GM12878 (cell line): ENCODE measurements around the gene SH3D19. TPM values are rescaled to one million over a fixed set of nuclear protein-coding genes. Genes with fewer than 3 reads are reported as not detected.

Source experiments
- ATAC-seq: fragments of 200-7000 bp; cut with Tn5 transposase; 3 replicates; pipeline ENCODE4 v1.9.1; 2020; ENCODE audit warnings: mild to moderate bottlenecking, moderate library complexity
- BruUV-seq: library from RNA; stranded (reverse); fragments of 400-500 nt; replicated peaks from 2 replicates; lab custom pipeline; 2021; lab: Mats Ljungman, UMichigan
- CTCF ChIA-PET: fragments of 300-600 bp; sonication (Branson Sonifier 250); formaldehyde crosslinking; extraction: SDS; loops from one replicate; lab custom pipeline; 2021; ENCODE audit warnings: inconsistent platforms; lab: Yijun Ruan, JAX
- POLR2A ChIA-PET: fragments of 350-600 bp; formaldehyde crosslinking; extraction: SDS; loops from one replicate; lab custom pipeline; 2021; ENCODE audit warnings: inconsistent platforms; lab: Charles Lee
- RAD21 ChIA-PET: fragments of 300-600 bp; sonication (Branson Sonifier 250); formaldehyde crosslinking; loops from one replicate; lab custom pipeline; 2023; ENCODE audit warnings: antibody characterized with exemption; ENCODE audit not compliant: unreplicated experiment; lab: Charles Lee
- SMC1A ChIA-PET: fragments of 300-600 bp; sonication (Branson Sonifier 250); formaldehyde crosslinking; loops from one replicate; lab custom pipeline; 2023; ENCODE audit not compliant: unreplicated experiment, uncharacterized antibody; lab: Charles Lee
- DNase-seq: peaks from one replicate; pipeline ENCODE4 v3.0.0-alpha.2; 2011; ENCODE audit warnings: low read depth, low spot score
- FAIRE-seq: peaks from 3 replicates; lab custom pipeline; 2011; peaks lifted over from hg19 to GRCh38; lab: Jason Lieb, UNC
- H2AFZ ChIP-seq: 2 replicates; pipeline ENCODE4 v1.6.0; 2011; ENCODE audit warnings: low read depth, low read length, control low read depth; ENCODE audit not compliant: control insufficient read depth
- H3K27ac ChIP-seq: 2 replicates; pipeline ENCODE4 v1.5.1; 2011; ENCODE audit warnings: control low read depth; ENCODE audit not compliant: control insufficient read depth, insufficient read depth
- H3K27me3 ChIP-seq, 2 experiments: replicated peaks in 1 of 2; 2 replicates each; pipeline versions ENCODE4 v1.6.0 to v1.6.1; 2011; ENCODE audit warnings: low read length in 1 of 2; ENCODE audit not compliant: control insufficient read depth in 2 of 2, insufficient read depth in 2 of 2
- H3K36me3 ChIP-seq, 2 experiments: 2 replicates each; pipeline ENCODE4 v1.5.1; 2011; ENCODE audit warnings: low read length in 1 of 2; ENCODE audit not compliant: control insufficient read depth in 2 of 2, insufficient read depth in 2 of 2
- H3K4me1 ChIP-seq: 2 replicates; pipeline ENCODE4 v1.6.1; 2011; ENCODE audit warnings: mild to moderate bottlenecking, low read length, moderate library complexity, mixed read lengths; ENCODE audit not compliant: control insufficient read depth, insufficient read depth
- H3K4me2 ChIP-seq: 2 replicates; pipeline ENCODE4 v1.6.0; 2011; ENCODE audit warnings: control low read depth; ENCODE audit not compliant: control insufficient read depth, insufficient read depth
- H3K4me3 ChIP-seq: fragments of 200-600 bp; sonication (generic); 2 replicates; pipeline ENCODE4 v1.5.1; 2016
- H3K79me2 ChIP-seq: 2 replicates; pipeline ENCODE4 v1.6.0; 2011; ENCODE audit warnings: low read length; ENCODE audit not compliant: control insufficient read depth, insufficient read depth
- H3K9ac ChIP-seq: 2 replicates; pipeline ENCODE4 v1.8.0; 2011; ENCODE audit warnings: low read length, control low read depth, mixed read lengths; ENCODE audit not compliant: control insufficient read depth, insufficient read depth
- H3K9me3 ChIP-seq: replicated peaks from 3 replicates; pipeline ENCODE4 v1.5.1; 2011; ENCODE audit warnings: mild to moderate bottlenecking, low read length; ENCODE audit not compliant: control insufficient read depth, insufficient read depth
- H4K20me1 ChIP-seq: 2 replicates; pipeline ENCODE4 v1.6.0; 2011; ENCODE audit not compliant: control insufficient read depth, insufficient read depth
- EGR1 ChIP-seq, 2 experiments: IDR thresholded peaks; 1 replicate in 1 of 2; 2 replicates in 1 of 2; pipeline ENCODE4 v1.6.1; 2011 to 2012; ENCODE audit warnings: low read depth in 2 of 2, low read length in 2 of 2, borderline replicate concordance in 1 of 2, mild to moderate bottlenecking in 1 of 2, moderate library complexity in 1 of 2
- FOXM1 ChIP-seq: IDR thresholded peaks from 2 replicates; pipeline ENCODE4 v1.6.1; 2012; ENCODE audit warnings: low read depth, mild to moderate bottlenecking, inconsistent platforms, low read length, moderate library complexity
- HCFC1 ChIP-seq: fragments of 150-350 bp; IDR thresholded peaks from 2 replicates; pipeline ENCODE4 v1.6.1; 2014; ENCODE audit warnings: low read length
- MAX ChIP-seq: IDR thresholded peaks from 2 replicates; pipeline ENCODE4 v1.6.1; 2012; ENCODE audit warnings: low read depth, low read length, improper control_type of control experiment
- POLR2A ChIP-seq: IDR thresholded peaks from 2 replicates; pipeline ENCODE4 v1.6.1; 2011; ENCODE audit warnings: low read depth, mild to moderate bottlenecking, low read length
- SPI1 ChIP-seq: IDR thresholded peaks from 2 replicates; pipeline ENCODE4 v1.6.1; 2011; ENCODE audit warnings: low read depth, mild to moderate bottlenecking, low read length, moderate library complexity, borderline replicate concordance; ENCODE audit not compliant: insufficient read depth
- TAF1 ChIP-seq: IDR thresholded peaks from 2 replicates; pipeline ENCODE4 v1.6.1; 2011; ENCODE audit warnings: mild to moderate bottlenecking, low read depth, low read length, borderline replicate concordance
- ZNF24 ChIP-seq: fragments of 450-650 bp; IDR thresholded peaks from 2 replicates; pipeline ENCODE4 v1.6.1; 2017; ENCODE audit warnings: antibody characterized with exemption, mild to moderate bottlenecking
- ZNF384 ChIP-seq: IDR thresholded peaks from 2 replicates; pipeline ENCODE4 v1.6.1; 2012; ENCODE audit warnings: low read depth, mild to moderate bottlenecking, low read length, improper control_type of control experiment, borderline replicate concordance
- ZZZ3 ChIP-seq: IDR thresholded peaks from 2 replicates; pipeline ENCODE4 v1.6.1; 2011; ENCODE audit warnings: low read depth; ENCODE audit not compliant: control insufficient read depth, insufficient read length
- WGBS: methylation state at CpG from one replicate; pipeline ENCODE4 v1.1.6; 2016; ENCODE audit warnings: low lambda C conversion rate; ENCODE audit not compliant: insufficient replicate concordance, insufficient coverage; ENCODE audit errors: missing lambda C conversion rate; 5-methylcytosine and 5-hydroxymethylcytosine counted together
- in situ Hi-C: fragments of 300-500 bp; cut with MboI; formaldehyde crosslinking; loops from 9 replicates; pipeline ENCODE4 v1.14.3; 2018; ENCODE audit warnings: mixed read lengths
- intact Hi-C: fragments of 100-400 bp; cut with micrococcal nuclease; formaldehyde crosslinking; loops from one replicate; pipeline ENCODE4 v1.14.2; 2022; ENCODE audit not compliant: unreplicated experiment
- polyA plus RNA-seq, 11 experiments: library from polyadenylated mRNA; depleted of rRNA in 4 of 11; unstranded in 6 of 11; stranded (reverse) in 5 of 11; fragments of >200 nt; fragmentation: Nextera tagmentation in 4 of 11; fragmentation: Illumina TruSeq in 1 of 11; extraction: Ambion mirVana in 4 of 11; extraction: Trizol in 1 of 11; gene quantifications; 1 replicate in 1 of 11; 2 replicates in 10 of 11; pipeline versions ENCODE4 v1.2.1 to v1.2.3, GENCODE V29; 2011 to 2016; ENCODE audit warnings: inconsistent platforms in 2 of 11, missing spikeins in 2 of 11, low read depth in 1 of 11
- total RNA-seq, 4 experiments: library from RNA; depleted of rRNA in 3 of 4; stranded (reverse); fragments of >200 nt in 3 of 4; fragmentation: Illumina TruSeq in 1 of 4; extraction: Trizol in 1 of 4; gene quantifications; 2 replicates each; pipeline versions ENCODE4 v1.2.1 to v1.2.3, GENCODE V29; 2013 to 2021
- TF ChIP-seq, protein P1 (sequence below): fragments of 150-350 bp; IDR thresholded peaks from 2 replicates; pipeline ENCODE4 v1.6.1; 2016; ENCODE audit warnings: low read depth, low read length
- TF ChIP-seq, protein P2 (sequence below): fragments of 450-650 bp; IDR thresholded peaks from 2 replicates; pipeline ENCODE4 v1.6.1; 2017; ENCODE audit warnings: low read depth, mild to moderate bottlenecking, moderate library complexity
- TF ChIP-seq, protein P3 (sequence below): fragments of 450-650 bp; IDR thresholded peaks from 2 replicates; pipeline ENCODE4 v1.6.1; 2016; ENCODE audit warnings: mild to moderate bottlenecking

The SH3D19 gene
- total and polyA plus RNA-seq, 10 of the 15 experiments (the other 5 are each of a cell fraction or from before 2014, with no cell fraction given) = 0.03 to 6.9 (median 0.33) TPM; not detected in 3

- TF ChIP-seq, protein P1, sequence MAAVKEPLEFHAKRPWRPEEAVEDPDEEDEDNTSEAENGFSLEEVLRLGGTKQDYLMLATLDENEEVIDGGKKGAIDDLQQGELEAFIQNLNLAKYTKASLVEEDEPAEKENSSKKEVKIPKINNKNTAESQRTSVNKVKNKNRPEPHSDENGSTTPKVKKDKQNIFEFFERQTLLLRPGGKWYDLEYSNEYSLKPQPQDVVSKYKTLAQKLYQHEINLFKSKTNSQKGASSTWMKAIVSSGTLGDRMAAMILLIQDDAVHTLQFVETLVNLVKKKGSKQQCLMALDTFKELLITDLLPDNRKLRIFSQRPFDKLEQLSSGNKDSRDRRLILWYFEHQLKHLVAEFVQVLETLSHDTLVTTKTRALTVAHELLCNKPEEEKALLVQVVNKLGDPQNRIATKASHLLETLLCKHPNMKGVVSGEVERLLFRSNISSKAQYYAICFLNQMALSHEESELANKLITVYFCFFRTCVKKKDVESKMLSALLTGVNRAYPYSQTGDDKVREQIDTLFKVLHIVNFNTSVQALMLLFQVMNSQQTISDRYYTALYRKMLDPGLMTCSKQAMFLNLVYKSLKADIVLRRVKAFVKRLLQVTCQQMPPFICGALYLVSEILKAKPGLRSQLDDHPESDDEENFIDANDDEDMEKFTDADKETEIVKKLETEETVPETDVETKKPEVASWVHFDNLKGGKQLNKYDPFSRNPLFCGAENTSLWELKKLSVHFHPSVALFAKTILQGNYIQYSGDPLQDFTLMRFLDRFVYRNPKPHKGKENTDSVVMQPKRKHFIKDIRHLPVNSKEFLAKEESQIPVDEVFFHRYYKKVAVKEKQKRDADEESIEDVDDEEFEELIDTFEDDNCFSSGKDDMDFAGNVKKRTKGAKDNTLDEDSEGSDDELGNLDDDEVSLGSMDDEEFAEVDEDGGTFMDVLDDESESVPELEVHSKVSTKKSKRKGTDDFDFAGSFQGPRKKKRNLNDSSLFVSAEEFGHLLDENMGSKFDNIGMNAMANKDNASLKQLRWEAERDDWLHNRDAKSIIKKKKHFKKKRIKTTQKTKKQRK = no peak
- no peak for TF ChIP-seq HCFC1
- no peak for TF ChIP-seq ZNF384
- no peak for TF ChIP-seq POLR2A
Measured at GRCh38 chr4:151362404-151363164, 37.2 kb upstream of the SH3D19 start (continued).

- Histone ChIP-seq H3K79me2 (no peaks in the 10 kb centered on the region), H3K36me3 (no peaks in the 10 kb centered on the region), H3K4me3 (no peak overlapping the region), H3K9me3 (no peaks in the 10 kb centered on the region), H3K27ac (no peak overlapping the region), H3K4me1 (no peaks in the 10 kb centered on the region), H3K27me3 (no peaks in the 10 kb centered on the region), H3K4me2 (no peak overlapping the region), H4K20me1 (no peaks in the 10 kb centered on the region), H3K9ac (no peak overlapping the region), H2AFZ (no peak overlapping the region)
- WGBS = 59% methylated on average over 13 of the region's 13 CpGs
- SMC1A ChIA-PET = interaction anchor here (1.0 to 1.4 kb wide), 2 partner anchors 243 to 257 kb away, joined by 3 read pairs; no protein-coding TSS in a partner anchor
- intact Hi-C loops (loop anchor here (1.0 to 10.0 kb wide), 4 partner anchors 45 to 1023 kb away; partner anchors contain the start of gene FHIP1A), in situ Hi-C loops (no loop called here)
- DNase-seq (no peak), FAIRE-seq (no peak), ATAC-seq (no peak)
- POLR2A ChIA-PET = no interaction called here
- RAD21 ChIA-PET = no interaction called here
- CTCF ChIA-PET = interaction anchor here (1.0 to 4.0 kb wide), 5 partner anchors 47 to 740 kb away, joined by 3 to 28 read pairs (median 3); partner anchors contain the start of gene FHIP1A
- no TSS peak for BruUV-seq
- TF ChIP-seq ZNF24 = no peak
- TF ChIP-seq TAF1 = no peak
- TF ChIP-seq MAX = no peak
- TF ChIP-seq FOXM1 = no peak
- no peak for TF ChIP-seq SPI1
- TF ChIP-seq, protein P2, sequence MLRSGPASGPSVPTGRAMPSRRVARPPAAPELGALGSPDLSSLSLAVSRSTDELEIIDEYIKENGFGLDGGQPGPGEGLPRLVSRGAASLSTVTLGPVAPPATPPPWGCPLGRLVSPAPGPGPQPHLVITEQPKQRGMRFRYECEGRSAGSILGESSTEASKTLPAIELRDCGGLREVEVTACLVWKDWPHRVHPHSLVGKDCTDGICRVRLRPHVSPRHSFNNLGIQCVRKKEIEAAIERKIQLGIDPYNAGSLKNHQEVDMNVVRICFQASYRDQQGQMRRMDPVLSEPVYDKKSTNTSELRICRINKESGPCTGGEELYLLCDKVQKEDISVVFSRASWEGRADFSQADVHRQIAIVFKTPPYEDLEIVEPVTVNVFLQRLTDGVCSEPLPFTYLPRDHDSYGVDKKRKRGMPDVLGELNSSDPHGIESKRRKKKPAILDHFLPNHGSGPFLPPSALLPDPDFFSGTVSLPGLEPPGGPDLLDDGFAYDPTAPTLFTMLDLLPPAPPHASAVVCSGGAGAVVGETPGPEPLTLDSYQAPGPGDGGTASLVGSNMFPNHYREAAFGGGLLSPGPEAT = no peak
- TF ChIP-seq ZZZ3 = no peak
- no peak for TF ChIP-seq EGR1 (IDR thresholded peaks at IDR 0.05; ENCODE audit: borderline replicate concordance in 1 of 2, low read depth in 2 of 2, low read length in 2 of 2)
- TF ChIP-seq, protein P3, sequence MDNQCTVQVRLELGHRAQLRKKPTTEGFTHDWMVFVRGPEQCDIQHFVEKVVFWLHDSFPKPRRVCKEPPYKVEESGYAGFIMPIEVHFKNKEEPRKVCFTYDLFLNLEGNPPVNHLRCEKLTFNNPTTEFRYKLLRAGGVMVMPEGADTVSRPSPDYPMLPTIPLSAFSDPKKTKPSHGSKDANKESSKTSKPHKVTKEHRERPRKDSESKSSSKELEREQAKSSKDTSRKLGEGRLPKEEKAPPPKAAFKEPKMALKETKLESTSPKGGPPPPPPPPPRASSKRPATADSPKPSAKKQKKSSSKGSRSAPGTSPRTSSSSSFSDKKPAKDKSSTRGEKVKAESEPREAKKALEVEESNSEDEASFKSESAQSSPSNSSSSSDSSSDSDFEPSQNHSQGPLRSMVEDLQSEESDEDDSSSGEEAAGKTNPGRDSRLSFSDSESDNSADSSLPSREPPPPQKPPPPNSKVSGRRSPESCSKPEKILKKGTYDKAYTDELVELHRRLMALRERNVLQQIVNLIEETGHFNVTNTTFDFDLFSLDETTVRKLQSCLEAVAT = no peak
Measured at GRCh38 chr4:151361966-151362365, 36.6 kb upstream of the SH3D19 start.
